Measurements from ENCODE around the gene ASIC3.
A peak's percentile ranks its signal among the peaks of the same experiment; 100 is the strongest.
"Not testable (repeated sequence)": the region's sequence is repeated elsewhere in the genome, so short reads cannot be mapped to it uniquely, and the experiment has no call there.

ASIC3 gene

GRCh38 chr7:151034312-151035025 lies 13.9 kb upstream of the ASIC3 start:
- no peak for DNase-seq

- no peak for DNase-seq
These were observed 13.2 kb upstream of the ASIC3 start for GRCh38 chr7:151035026-151035717.

- DNase-seq = no peak
These were observed 12.4 kb upstream of the ASIC3 start for GRCh38 chr7:151035902-151036301.

- peak; percentile 61 for DNase-seq
These were observed 9.1 kb upstream of the ASIC3 start for GRCh38 chr7:151038951-151039849.

GRCh38 chr7:151039850-151040548 lies 8.3 kb upstream of the ASIC3 start:
- no peak for DNase-seq

GRCh38 chr7:151040616-151041375 lies 7.5 kb upstream of the ASIC3 start:
- no peak for DNase-seq

GRCh38 chr7:151043449-151043848 lies 4.9 kb upstream of the ASIC3 start:
- DNase-seq = not testable (repeated sequence)

GRCh38 chr7:151043959-151044358 lies 4.4 kb upstream of the ASIC3 start:
- no peak for DNase-seq

- DNase-seq = no peak
These were observed 3.1 kb upstream of the ASIC3 start for GRCh38 chr7:151045262-151045661.

- no peak for DNase-seq
These were observed 2.4 kb upstream of the ASIC3 start for GRCh38 chr7:151045967-151046366.

GRCh38 chr7:151046603-151047573 lies 1.4 kb upstream of the ASIC3 start:
- no peak for DNase-seq

- no peak for DNase-seq
These were observed 656 bp downstream of the ASIC3 start for GRCh38 chr7:151048911-151049463.

GRCh38 chr7:151051108-151051507 lies 2.8 kb downstream of the ASIC3 start:
- DNase-seq = peak; percentile 46

GRCh38 chr7:151053096-151053495 lies 4.8 kb downstream of the ASIC3 start:
- no peak for DNase-seq

- DNase-seq = no peak
These were observed 5.4 kb downstream of the ASIC3 start for GRCh38 chr7:151053751-151054150.

GRCh38 chr7:151056283-151056665 lies 7.9 kb downstream of the ASIC3 start:
- DNase-seq = no peak

- DNase-seq = no peak
These were observed 8.6 kb downstream of the ASIC3 start for GRCh38 chr7:151056666-151057505.

- no peak for DNase-seq
These were observed 9.2 kb downstream of the ASIC3 start, which contains the start of gene CDK5 for GRCh38 chr7:151057506-151057988. CDK5 (minus strand) TSS chr7:151057897; CDS start chr7:151057848, 49 bp downstream.
